ENCODE data around the gene TRPM5.

The TRPM5 gene

GRCh38 chr11:2420502-2421225 is 23.6 kb downstream of the TRPM5 start:
- DNase-seq, result peak; percentile 63

- peak; percentile 47 for DNase-seq
These were observed 24.4 kb downstream of the TRPM5 start for GRCh38 chr11:2419638-2420501.

GRCh38 chr11:2418693-2419360 is 25.5 kb downstream of the TRPM5 start:
- no peak for DNase-seq

GRCh38 chr11:2417856-2418692 is 26.2 kb downstream of the TRPM5 start:
- DNase-seq, result no peak

GRCh38 chr11:2416765-2417164 is 27.5 kb downstream of the TRPM5 start:
- DNase-seq, result no peak

GRCh38 chr11:2415601-2416380 is 28.5 kb downstream of the TRPM5 start:
- no peak for DNase-seq

- DNase-seq, result no peak
These were observed 29.1 kb downstream of the TRPM5 start for GRCh38 chr11:2415171-2415570.

- DNase-seq, result no peak
These were observed 29.7 kb downstream of the TRPM5 start for GRCh38 chr11:2414616-2415015.

GRCh38 chr11:2413742-2414579 is 30.4 kb downstream of the TRPM5 start:
- no peak for DNase-seq

GRCh38 chr11:2412323-2412722 is 32.0 kb downstream of the TRPM5 start:
- DNase-seq, result no peak

- no peak for DNase-seq
These were observed 32.6 kb downstream of the TRPM5 start for GRCh38 chr11:2411446-2412305.

- DNase-seq, result no peak
These were observed 33.7 kb downstream of the TRPM5 start for GRCh38 chr11:2410616-2411015.

- DNase-seq, result no peak
These were observed 34.5 kb downstream of the TRPM5 start for GRCh38 chr11:2409611-2410468.

GRCh38 chr11:2409126-2409525 is 35.2 kb downstream of the TRPM5 start:
- no peak for DNase-seq

GRCh38 chr11:2408671-2409070 is 35.6 kb downstream of the TRPM5 start:
- no peak for DNase-seq

- DNase-seq, result no peak
These were observed 37.4 kb downstream of the TRPM5 start for GRCh38 chr11:2406878-2407410.

GRCh38 chr11:2406451-2406850 is 37.9 kb downstream of the TRPM5 start:
- DNase-seq, result no peak

- no peak for DNase-seq
These were observed 39.5 kb downstream of the TRPM5 start for GRCh38 chr11:2404735-2405196.
